AG09319 (cell line): ENCODE measurements around the gene KHNYN.

Source experiments
- DNase-seq: peaks from one replicate; pipeline ENCODE4 v3.0.0-alpha.2; 2010; ENCODE audit warnings: low read depth; ENCODE audit errors: extremely low read depth
- TF ChIP-seq, protein P1 (sequence below): IDR thresholded peaks from 2 replicates; pipeline ENCODE4 v1.5.1; 2011; ENCODE audit warnings: low read depth, mild to moderate bottlenecking, inconsistent platforms, low read length, moderate library complexity

KHNYN gene

GRCh38 chr14:24388474-24389179 is 41.1 kb upstream of the KHNYN start:
- DNase-seq = no peak
- TF ChIP-seq, protein P1, sequence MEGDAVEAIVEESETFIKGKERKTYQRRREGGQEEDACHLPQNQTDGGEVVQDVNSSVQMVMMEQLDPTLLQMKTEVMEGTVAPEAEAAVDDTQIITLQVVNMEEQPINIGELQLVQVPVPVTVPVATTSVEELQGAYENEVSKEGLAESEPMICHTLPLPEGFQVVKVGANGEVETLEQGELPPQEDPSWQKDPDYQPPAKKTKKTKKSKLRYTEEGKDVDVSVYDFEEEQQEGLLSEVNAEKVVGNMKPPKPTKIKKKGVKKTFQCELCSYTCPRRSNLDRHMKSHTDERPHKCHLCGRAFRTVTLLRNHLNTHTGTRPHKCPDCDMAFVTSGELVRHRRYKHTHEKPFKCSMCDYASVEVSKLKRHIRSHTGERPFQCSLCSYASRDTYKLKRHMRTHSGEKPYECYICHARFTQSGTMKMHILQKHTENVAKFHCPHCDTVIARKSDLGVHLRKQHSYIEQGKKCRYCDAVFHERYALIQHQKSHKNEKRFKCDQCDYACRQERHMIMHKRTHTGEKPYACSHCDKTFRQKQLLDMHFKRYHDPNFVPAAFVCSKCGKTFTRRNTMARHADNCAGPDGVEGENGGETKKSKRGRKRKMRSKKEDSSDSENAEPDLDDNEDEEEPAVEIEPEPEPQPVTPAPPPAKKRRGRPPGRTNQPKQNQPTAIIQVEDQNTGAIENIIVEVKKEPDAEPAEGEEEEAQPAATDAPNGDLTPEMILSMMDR = no peak

DNA sequence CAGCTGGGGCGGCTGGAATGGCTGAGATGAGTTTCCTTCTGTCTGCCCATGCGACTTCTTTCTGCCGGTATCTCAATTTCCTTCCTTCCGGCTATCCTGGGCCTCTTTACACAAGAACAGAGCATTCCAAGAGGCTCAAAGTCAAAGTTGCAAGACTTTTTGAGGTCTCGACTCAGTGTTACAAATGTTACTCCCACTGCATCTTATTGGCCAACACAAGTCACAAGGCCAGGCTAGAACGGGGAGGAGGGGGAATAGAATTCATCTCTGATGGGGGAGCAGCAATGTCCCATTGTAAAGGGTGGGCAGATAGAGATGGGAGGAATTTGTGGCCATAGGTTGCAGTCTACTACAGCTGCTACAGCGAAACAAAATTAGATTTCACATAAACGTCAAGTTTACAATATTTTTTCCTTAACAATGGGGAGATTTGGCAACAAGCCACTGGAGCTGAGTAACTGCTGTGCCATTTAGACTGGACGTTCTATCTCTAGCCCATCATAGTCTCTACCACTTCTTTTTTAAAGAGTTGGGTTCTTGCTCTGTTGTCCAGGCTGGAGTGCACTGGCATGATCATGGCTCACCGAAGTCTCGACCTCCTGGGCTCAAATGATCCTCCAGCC is 40.4 kb upstream of the KHNYN start:
- no peak for DNase-seq
- TF ChIP-seq, protein P1 = no peak

DNA sequence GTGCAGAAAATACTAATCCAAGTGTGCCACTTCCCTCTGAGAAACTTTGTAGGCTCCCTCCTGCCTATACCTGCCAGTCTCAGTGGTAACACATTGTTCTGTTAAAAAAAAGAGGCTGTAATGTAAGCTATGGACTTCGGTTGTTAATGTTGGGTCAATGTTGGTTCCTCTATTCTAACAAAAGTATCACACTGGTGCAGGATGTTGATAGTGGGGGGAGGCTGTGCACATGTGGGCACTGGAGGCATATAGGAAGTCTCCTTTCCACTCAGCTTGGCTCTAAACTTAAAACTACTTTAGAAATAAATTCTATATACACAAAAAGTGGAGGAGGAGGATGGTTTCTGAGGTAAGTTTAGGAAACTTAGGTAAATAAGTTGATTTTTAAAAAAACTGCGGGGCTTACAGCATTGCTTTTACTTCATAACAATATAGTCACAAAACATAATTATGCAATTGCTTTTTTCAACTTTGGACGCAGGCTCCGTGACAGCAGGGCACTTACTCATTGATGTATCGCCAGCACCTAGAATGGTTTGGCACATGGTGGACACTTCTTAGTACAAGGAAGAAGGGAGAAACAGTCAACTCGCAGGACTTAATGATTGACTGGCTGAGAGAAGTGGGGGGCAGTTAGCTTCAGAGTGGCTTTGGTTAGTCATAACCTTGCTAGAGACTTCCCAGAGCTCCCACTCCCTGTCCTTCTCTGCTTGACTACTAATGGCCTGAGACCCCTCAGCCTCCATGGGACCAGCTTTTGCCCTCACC is 38.9 kb upstream of the KHNYN start:
- no peak for DNase-seq
- TF ChIP-seq, protein P1 = no peak

DNA sequence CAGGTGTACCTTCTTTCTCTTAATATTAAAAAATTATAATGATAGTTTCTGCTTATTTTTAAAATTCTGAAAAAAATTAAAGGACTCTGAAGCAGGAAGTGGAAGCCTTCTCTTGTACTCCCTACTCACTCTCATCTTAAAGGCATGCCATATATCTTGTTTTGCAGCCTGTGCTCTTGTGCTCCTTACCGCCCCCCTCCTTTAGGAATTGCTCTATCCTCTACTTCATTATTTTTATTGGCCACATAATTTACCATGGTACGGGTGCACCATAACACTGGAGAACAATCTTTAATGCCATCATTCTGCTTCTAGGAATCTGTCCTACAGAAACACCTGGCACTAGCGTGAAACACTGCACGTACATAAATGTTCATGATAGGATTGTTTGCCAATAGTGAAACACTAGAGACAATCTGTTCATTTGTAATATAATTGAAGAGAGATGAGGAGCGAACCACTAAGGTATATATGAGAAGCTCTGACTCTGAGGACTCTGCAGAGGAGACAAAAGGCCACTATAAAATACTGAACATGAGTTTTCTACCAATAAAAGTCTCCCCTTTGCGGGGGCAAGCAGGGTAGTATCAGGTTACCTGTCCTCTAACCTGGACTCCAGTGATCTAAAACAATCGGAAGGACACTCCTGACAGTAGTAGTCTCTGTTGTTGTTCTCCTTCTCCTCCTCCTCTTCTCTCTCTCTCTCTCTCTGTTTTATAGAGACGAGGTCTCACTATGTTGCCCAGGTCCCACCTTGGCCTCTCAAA is 37.2 kb upstream of the KHNYN start:
- TF ChIP-seq, protein P1 = no peak
- DNase-seq = no peak

DNA sequence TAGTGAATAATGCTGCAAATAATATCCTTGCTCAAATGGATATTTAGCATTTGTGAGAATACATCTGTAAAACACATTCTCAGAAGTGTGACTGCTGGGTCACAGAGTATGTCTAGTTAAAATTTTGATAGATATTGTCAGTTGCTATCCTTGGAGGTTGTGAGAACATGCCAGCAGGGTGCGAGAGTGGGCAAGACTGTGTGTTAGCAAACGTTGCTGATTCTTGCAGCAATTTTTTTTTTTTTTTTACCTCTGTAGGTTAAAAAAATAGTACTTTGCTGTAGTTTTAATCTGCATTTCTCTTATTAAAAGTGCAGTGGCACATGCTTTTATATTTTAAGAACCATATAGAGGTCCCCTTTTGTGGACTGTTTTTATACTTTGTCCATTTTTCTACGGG is 35.5 kb upstream of the KHNYN start:
- DNase-seq = no peak
- TF ChIP-seq, protein P1 = no peak

DNA sequence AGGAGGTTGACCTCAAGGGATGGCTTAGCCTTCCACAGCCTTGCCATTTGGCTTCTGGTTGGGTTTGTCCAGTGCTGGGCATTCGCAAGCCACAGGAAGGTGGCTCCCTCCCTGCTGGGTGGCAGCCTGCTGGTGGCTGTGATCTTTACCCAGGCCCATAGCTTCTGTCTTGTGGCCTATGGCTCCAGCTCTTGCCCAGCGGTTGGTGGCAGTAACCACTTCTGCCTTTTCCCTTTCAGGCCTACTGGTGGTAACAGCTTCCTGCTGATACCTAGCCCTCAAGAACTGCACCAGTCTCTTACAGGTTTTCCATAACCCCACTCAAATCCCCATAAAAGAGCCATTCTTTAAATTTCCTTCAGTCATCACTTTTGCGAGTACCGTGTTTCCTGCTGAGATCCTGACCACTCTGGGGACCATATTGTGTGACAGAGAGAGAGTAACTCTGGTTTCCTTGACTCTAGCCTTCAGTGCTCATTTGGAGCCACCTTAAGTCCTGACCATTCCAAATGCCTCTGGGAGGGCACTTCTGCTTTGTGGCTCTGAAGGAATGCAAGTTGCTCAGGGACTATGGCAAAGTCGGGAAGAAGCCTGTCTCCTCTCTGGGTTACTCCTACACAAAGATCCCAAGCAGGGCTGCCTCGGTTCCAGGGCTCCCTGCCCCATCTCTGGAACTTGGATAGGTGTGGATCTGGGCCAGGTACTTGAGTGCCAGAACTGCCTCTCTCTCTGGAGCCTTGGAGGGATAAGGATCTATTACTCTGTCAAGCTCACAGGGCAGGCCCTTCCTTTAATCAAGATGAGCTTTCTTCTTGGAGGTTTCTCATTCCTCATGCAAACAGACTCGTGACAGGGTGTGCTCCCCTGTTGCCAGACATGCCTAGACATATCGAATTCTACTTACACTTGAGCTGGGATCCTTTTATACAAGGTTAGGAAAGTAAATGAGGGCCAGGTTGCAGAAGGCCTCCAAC is 33.9 kb upstream of the KHNYN start:
- DNase-seq = no peak
- TF ChIP-seq, protein P1 = no peak
